Activated T-cell treated with anti-CD3 and anti-CD28 coated beads for 24 hours (primary cell): Measurements from ENCODE around the gene LEMD2.

Source experiments
- DNase-seq: peaks from one replicate; pipeline ENCODE4 v3.0.0-alpha.2; 2020; ENCODE audit warnings: low read depth

Gene LEMD2

DNA sequence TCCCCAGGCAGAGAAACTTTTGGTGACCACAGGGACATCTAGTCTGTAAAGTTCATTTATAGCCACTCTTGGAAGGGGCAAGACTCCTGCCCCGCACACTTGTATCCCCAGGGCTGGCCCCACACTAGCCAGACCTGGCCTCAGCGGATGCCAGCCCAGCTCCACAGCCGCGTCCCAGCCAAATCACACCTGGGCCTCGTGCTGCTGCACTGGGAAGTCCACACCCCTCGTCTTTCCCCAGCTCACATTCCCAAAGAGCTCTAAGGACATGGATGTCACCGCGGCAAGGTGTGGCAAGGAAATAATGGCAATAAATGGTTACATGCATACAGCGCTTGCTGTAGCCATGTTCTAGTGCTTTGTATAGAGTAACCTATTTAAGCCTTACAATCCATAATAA, 50.8 kb downstream of the LEMD2 start:
- no peak for DNase-seq

DNA sequence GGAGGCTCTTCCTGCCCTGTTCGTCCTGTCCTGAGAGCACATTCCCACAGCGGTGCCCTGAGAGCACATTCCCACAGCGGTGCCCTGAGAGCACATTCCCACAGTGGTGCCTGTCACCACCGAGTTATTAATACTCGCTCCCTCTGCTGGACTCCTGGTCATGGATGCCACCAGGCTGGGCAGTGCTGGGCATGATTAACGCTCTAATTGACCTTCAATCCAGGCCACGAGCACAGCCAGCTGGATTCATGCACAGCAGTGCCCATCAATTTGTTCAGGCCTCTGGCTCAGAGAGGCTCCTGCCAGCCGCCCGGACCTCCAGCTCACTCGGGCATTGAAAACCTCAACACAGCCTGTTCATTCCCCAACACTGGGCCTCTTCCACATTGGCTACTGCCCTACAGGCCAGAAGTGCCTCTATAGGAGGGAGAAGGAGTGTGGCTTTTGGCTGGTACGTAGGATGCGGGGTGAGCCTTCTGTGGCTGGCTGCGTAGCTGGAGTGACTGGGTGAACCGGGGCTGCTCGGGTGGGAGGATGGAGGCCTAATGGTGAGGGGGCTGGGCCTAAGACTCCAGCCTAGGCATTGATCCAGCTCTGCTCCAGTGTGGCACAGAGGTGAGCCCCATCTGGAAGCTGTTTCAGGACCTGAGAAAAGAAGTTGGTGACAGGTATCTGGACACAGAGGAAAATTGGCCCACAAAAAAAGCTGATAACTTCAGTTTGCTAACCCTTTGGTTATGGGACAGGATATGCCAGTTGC, 51.5 kb downstream of the LEMD2 start:
- no peak for DNase-seq

DNA sequence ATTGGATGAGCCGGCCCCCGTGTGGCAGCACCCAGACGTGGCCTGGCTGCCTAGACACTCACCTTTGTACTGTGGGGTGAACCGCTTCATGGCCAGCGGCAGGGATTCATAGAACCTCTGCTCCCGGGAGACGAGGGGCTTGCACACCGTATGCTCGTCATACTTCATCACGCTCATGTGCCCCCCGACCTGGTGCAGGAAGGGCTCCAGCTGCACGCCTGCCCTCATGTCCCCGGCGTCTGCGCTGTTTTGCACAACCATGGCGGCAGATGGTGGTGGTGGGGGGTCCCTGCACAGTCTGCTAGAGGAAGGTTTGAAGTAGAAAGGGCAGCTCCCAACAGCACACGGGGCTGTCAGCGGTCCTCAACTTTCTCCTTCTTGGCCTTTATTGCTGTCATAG, 53.7 kb downstream of the LEMD2 start:
- DNase-seq = no peak

DNA sequence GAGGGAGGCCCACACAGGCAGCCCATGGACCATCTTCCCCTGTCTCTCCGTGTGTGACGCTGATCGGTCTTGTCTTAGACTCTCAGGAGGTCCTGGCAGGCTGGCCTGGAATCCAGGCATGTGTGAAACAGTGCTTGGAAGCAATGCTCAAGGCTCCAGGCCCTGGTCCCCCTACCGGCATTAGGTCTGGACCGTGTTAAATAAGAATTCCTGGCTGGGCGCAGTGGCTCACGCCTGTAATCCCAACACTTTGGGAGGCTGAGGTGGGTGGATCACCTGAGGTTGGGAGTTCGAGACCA, 55.3 kb downstream of the LEMD2 start:
- DNase-seq = no peak

DNA sequence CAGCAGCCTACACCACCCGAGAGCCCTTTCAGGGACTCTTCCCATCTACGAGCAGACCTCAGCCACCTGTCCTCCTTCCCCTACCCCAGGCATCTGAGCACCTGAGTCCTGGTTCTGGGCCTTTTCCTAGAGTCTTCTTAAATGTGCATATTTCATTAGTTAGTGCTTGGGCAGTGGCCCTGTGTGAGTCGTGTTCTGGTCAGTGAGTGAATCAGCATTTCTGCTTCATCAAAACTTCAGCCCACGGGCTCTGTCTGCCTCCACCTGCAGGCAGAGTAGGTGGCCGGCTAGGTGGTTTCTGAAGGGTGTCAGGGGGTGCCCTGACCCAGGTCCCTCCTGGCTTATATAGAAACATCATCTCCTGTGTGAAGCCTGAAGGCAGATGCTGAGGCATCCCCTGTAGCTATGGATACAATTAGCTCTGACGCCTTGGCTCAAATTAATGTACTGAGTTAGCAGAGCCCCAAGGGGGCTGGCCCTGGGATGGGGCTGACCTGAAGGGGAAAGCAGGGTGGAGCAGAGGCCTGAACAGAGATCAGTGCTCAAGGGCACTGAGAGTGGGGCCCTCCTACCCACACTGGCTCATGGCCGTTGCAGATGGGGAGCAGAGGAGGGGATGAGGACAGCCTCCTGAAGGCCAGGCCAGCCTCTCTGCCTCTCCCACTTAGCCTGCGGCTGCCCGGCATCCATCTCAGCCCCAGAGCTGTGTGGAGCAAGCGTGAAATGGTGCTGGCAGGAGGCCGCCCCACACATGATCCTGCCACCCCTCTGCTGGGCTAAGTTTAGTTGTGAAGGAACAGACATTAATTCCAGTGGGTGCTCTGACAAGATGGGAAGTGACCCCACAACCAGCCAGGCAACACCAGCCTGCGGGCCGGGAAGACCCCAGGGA, 55.9 kb downstream of the LEMD2 start:
- DNase-seq = no peak

GRCh38 chr6:33732385-33732784, 56.5 kb downstream of the LEMD2 start:
- DNase-seq = no peak

DNA sequence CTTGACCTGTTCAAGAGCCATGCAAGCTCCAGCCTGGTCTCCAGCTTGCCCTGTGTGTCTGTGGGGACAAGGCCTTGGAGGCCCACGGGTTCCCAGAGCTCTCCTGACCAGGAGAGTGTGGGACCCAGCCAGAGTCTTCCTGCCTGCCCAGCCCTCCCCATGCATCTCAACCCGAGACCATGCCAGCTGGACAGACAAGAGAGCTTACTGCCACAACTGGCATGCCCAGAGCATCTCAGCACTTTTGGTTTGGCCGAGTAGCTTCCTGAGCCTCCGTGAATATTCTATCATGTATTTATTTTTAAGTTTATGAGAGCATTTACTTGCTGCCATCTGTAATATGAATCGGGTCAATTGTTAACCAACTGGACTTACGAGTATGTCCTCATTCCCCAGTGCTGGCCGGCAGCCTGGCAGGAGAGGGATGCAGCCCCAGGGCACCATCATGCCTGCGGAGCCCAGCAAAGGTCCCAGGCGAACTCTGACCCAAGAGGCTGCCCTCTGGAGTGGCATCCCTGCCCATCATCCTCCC, 57.1 kb downstream of the LEMD2 start:
- DNase-seq = no peak

DNA sequence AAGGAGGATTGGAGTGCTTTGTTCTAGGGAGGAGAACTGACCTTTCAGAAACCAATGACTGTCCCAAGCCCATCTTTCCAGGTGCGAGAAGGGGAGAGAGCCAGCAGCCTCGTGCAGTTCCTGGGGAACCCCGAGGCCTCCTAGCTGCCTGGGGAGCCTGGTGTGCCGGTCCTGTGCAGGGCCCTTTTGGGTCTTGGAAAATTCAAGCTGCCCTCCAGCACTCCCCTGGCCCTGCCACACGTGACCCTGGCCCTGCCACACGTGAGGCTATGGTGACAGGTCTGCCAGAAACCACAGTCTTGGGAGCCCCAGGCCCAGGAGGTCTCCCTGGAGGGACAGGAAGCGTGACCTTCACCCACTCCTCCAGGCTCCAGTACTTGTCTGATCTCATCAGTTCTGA, 57.9 kb downstream of the LEMD2 start:
- DNase-seq = no peak

DNA sequence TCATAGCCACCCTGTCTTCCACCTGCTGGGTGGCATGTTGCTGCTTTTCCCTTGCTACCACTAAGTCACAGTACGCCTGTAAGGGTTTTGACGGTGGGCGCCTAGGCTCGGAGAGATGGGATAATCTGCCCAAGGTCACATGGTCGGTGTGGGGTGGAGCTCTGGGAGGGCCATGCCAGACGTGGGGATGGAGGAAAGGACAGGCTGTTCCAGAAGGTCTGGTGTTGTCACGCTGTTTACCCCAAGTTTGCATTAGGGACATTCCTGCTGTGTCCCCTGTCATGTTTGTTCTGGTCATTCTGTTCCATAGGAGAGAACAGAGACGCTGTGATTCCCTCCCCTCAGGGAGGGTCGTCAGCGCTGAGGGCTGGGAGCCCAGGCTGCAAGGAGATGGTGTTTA, 58.3 kb downstream of the LEMD2 start:
- no peak for DNase-seq

- DNase-seq = no peak
Observed at GRCh38 chr6:33729059-33729458, 59.9 kb downstream of the LEMD2 start.

DNA sequence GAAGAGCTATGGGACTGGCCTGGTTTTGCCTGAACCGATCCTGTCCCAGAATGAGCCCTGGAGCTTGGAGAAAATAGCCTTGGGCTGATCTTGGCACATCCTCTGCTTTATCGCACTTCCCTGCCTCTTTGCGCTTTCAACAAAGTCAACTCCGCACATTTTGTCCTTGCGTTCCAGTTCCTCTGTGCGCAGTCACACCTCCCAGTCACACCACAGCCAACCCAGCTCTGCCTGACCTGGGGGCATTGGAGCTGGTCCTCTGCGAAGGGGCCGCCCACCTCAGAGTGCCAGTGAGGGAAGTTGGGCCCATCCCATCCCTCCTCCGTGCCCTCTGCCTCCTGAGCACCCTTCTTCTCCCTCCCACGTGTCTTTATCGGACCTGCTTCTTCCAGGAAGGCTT, 60.5 kb downstream of the LEMD2 start:
- no peak for DNase-seq

GRCh38 chr6:33727932-33728331, 61.0 kb downstream of the LEMD2 start:
- DNase-seq = no peak

DNA sequence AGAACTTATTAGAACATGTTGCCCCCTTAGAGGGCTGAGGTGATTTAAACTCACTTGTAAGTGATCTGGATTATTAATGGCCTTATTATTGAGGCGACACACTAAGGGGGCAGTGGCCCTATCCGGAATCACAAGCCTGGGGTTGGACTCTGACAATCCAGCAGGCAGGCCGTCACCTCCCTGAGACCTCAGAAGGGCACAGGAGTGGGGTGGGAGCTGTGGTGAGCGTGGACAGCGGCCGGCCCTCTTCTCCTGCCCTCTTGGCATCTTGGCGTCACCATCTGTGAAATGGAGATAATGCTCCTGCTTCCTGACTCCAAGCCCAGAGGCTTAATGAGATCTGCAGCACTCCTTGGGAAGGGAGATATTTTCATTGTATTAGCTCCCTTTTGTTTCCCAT, 61.8 kb downstream of the LEMD2 start:
- no peak for DNase-seq

DNA sequence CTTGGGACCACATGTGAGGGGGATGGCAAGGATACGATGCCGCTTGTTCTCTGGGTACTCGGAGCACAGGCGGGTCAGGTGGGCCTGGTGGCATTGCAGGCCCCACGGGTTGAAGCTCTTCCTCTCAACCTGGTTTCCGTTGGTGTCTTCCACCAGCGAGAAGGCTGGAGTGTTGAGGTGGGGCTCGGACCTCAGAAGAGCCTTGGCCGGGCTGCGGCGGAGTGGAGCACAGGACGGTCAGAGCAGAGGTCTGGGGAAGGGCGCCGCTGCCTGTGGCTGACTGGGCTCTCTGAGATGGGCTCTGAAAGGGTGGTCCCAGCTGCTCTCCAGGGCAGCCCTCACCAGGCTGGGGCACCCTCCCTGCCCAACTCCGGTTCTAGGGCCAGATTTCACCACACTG, 62.2 kb downstream of the LEMD2 start:
- DNase-seq = no peak

- DNase-seq = no peak
Observed at GRCh38 chr6:33725891-33726673, 62.8 kb downstream of the LEMD2 start.

DNA sequence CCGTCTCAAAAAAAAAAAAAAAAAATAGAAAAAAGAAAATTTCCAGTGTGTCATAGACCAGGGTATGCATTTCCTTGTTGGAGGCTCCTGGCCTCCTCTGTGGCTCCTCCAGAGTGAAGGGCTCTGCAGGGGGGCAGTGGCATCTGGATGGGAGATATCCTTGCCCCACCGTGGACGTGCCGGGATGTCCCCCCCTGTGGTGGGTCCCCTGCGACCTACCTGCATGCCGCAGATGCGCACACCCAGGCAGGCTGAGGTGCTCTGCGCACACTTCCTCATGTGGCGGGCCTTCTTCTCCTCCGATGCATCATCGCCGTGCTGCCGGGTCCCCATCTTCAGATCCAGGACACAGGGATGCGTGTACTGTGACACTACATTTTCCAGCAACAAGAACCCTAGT, 63.7 kb downstream of the LEMD2 start:
- DNase-seq = no peak

DNA sequence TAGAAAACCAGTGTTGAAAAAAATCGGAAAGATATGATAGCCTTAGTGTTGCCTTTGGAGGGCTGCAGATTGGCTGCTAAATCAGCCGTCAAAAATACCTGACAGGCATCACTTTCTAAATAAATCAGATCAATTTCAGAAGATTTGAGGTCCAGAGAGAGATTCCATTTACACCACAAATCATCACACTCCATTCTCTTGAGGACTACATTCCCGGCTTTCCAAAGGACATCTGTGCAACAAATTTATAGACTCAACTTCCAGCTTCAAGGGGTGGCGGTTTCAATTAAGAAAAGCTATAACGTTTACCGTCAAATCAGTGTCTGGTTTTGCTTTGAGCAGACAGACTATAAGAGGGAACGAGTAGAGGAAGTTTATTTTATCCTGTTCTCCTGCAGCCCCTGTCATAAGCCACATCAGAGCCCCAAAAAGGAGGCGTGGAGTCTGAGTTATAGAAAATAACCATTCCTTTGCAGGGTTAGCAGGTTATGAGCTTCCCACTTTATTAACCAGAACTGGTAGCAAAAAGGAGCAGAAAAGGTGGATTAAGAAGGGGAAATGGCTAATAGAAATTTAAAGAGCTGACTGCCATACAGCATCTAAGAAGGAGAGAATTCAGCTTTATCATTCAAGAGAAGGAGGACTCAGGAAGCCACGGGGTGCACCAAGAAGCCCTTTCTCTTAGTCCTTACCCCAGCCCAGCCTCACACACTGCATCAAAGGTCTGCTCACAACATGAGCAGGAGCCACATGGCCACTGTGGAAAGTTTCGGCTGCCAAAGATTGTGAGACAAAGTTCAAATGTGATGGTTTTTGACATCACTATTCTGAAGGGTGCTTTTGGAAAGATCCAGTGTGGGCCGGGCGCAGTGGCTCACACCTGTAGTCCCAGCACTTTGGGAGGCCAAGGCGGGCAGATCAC, 64.6 kb downstream of the LEMD2 start:
- DNase-seq = no peak

DNA sequence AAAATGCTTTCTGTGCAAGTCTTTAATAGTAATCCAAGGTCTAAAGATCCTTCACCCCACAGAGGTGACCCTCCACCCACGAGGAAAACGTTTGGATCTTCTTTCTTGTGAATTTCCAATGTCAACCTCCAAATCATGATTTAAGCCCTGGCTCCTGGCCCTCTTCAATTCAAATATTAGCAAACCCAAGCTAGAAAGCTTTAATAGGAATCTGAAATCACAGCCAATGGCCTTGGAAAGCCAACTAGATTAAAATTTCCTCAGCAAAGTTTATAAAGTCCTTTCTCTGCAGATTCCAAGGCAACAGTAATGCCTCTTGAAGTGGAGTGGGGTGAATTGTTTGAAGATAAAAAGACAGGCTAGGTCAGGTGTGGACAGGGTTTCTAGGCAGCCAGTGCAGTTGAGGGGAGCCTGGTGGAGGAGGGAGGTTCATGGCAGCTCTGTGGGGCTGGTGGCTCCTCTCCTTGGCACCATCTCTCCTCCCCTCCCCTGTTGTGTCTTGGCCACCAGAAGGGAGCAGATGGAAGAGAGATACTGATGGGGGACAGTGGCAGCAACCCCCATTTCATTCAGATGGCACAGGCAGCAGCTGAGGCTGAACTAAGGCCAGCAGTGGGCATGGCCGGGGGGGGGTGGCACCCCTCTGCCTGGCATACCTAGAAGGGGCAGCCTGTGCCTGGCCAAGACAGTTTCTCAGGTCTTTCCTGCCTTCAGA, 65.4 kb downstream of the LEMD2 start:
- no peak for DNase-seq

- no peak for DNase-seq
Observed at GRCh38 chr6:33722103-33722623, 66.8 kb downstream of the LEMD2 start.

- no peak for DNase-seq
Observed at GRCh38 chr6:33721508-33721907, 67.4 kb downstream of the LEMD2 start.
